H1 (cell line): ENCODE results near the gene SLC26A6. TPM values are rescaled to one million over a fixed set of nuclear protein-coding genes. Genes with fewer than 3 reads are reported as not detected.

Source experiments
- microRNA counts: library from miRNA; unstranded; fragments of <30 nt; microRNA quantifications from one replicate; lab custom pipeline; 2015
- microRNA-seq, 2 experiments: library from miRNA; unstranded; fragments of <30 nt; microRNA quantifications; one replicate each; pipeline versions ENCODE4 to v1.2.0, GENCODE V29; 2016 to 2020; ENCODE audit warnings: borderline microRNAs expressed in 2 of 2, borderline number of aligned reads in 2 of 2, borderline replicate concordance in 1 of 2
- polyA plus RNA-seq, 7 experiments: library from polyadenylated mRNA; depleted of rRNA in 3 of 7; stranded (reverse) in 5 of 7; unstranded in 2 of 7; fragments of >200 nt in 5 of 7; fragments of 200-250 nt in 2 of 7; gene quantifications; 1 replicate in 5 of 7; 2 replicates in 1 of 7; 4 replicates in 1 of 7; pipeline versions ENCODE4 v1.2.1 to v1.2.3, GENCODE V29; 2011 to 2013; ENCODE audit warnings: missing spikeins in 2 of 7, mixed read lengths in 2 of 7
- small RNA-seq: library from polyadenylated mRNA; stranded (forward); fragments of <200 nt; extraction: miRNeasy Mini kit (QIAGEN cat#:217004); gene quantifications from one replicate; pipeline ENCODE3, GENCODE V24; 2013; ENCODE audit not compliant: insufficient read depth
- total RNA-seq: library from RNA; stranded (reverse); fragmentation: NEBNext Ultra II Directional; extraction: Animal tissue kit (Norgen Biotek cat#: 25700); gene quantifications from 2 replicates; pipeline ENCODE4 v1.2.1, GENCODE V29; 2021

SLC26A6 gene
- total and polyA plus RNA-seq, 2 of the 8 experiments (the other 6 are each of a cell fraction or from before 2014, with no cell fraction given), result 50.4 to 58.0 TPM

MicroRNAs encoded within 50 kb of the gene (microRNA counts, 767-probe panel; counts per million panel counts)
- microRNA hsa-miR-711 (lab: Ali Mortazavi, UCI), result 879 counts per million, percentile 95 among the panel's probes with 10 or more counts

Small RNA genes within 50 kb of the gene (microRNA-seq; reads per million reads assigned to microRNA genes)
- 0.23 to 0.41 reads per million in 2 experiments for gene MIR4793
- 0 reads per million in 2 experiments for gene MIR711

Small RNA genes within 50 kb of the gene (small RNA-seq; reads per million reads assigned to genes)
- gene AC141002.1, result not detected

Other genes starting within 250 kb of the SLC26A6 start
- gene PLXNB1, start 205.4 kb downstream of the SLC26A6 start, total RNA-seq, result 114 and 115 TPM in 2 replicates
- gene PLXNB1, start 205.4 kb downstream of the SLC26A6 start, polyA plus RNA-seq (2011; rRNA removed), result 109 and 149 TPM in 2 replicates
- 20.3 and 21.3 TPM in 2 replicates for gene CCDC51, start 195.3 kb downstream of the SLC26A6 start, total RNA-seq
- gene CCDC51, start 195.3 kb downstream of the SLC26A6 start, polyA plus RNA-seq (2011; rRNA removed), result 19.7 and 21.4 TPM in 2 replicates
- 305 and 322 TPM in 2 replicates for gene TMA7, start 195.2 kb downstream of the SLC26A6 start, total RNA-seq
- gene TMA7, start 195.2 kb downstream of the SLC26A6 start, polyA plus RNA-seq (2011; rRNA removed), result 83.3 and 138 TPM in 2 replicates
- gene ATRIP, start 188.7 kb downstream of the SLC26A6 start, total RNA-seq, result 16.7 and 20.2 TPM in 2 replicates
- gene ATRIP, start 188.7 kb downstream of the SLC26A6 start, polyA plus RNA-seq (2011; rRNA removed), result 16.6 and 18.5 TPM in 2 replicates
- gene SHISA5, start 131.3 kb downstream of the SLC26A6 start, total RNA-seq, result 191 and 196 TPM in 2 replicates
- 315 and 422 TPM in 2 replicates for gene SHISA5, start 131.3 kb downstream of the SLC26A6 start, polyA plus RNA-seq (2011; rRNA removed)
- 10.7 and 11.3 TPM in 2 replicates for gene PFKFB4, start 78.7 kb downstream of the SLC26A6 start, total RNA-seq
- gene PFKFB4, start 78.7 kb downstream of the SLC26A6 start, polyA plus RNA-seq (2011; rRNA removed), result 20.1 and 20.3 TPM in 2 replicates
- not detected in 2 replicates for gene UCN2, start 71.7 kb downstream of the SLC26A6 start, total RNA-seq
- gene UCN2, start 71.7 kb downstream of the SLC26A6 start, polyA plus RNA-seq (2011; rRNA removed), result 0.14 and 0.22 TPM in 2 replicates
- gene COL7A1, start 40.1 kb downstream of the SLC26A6 start, total RNA-seq, result 7.8 and 10.7 TPM in 2 replicates
- 13.9 and 15.6 TPM in 2 replicates for gene COL7A1, start 40.1 kb downstream of the SLC26A6 start, polyA plus RNA-seq (2011; rRNA removed)
- 310 TPM in 2 replicates for gene UQCRC1, start 25.8 kb downstream of the SLC26A6 start, total RNA-seq
- 720 TPM in 2 replicates for gene UQCRC1, start 25.8 kb downstream of the SLC26A6 start, polyA plus RNA-seq (2011; rRNA removed)
- gene TMEM89, start 13.7 kb downstream of the SLC26A6 start, total RNA-seq, result not detected in 2 replicates
- 0.24 TPM in 1 of 2 replicates, not detected in the other for gene TMEM89, start 13.7 kb downstream of the SLC26A6 start, polyA plus RNA-seq (2011; rRNA removed)
- 26.7 and 29.5 TPM in 2 replicates for gene CELSR3, start 27.4 kb upstream of the SLC26A6 start, total RNA-seq
- 11.6 and 17.5 TPM in 2 replicates for gene CELSR3, start 27.4 kb upstream of the SLC26A6 start, polyA plus RNA-seq (2011; rRNA removed)
- gene NCKIPSD, start 50.5 kb upstream of the SLC26A6 start, total RNA-seq, result 31.7 and 34.7 TPM in 2 replicates
- gene NCKIPSD, start 50.5 kb upstream of the SLC26A6 start, polyA plus RNA-seq (2011; rRNA removed), result 91.8 and 114 TPM in 2 replicates
- gene IP6K2, start 81.8 kb upstream of the SLC26A6 start, total RNA-seq, result 89.4 and 95.8 TPM in 2 replicates
- gene IP6K2, start 81.8 kb upstream of the SLC26A6 start, polyA plus RNA-seq (2011; rRNA removed), result 144 and 166 TPM in 2 replicates
- gene PRKAR2A, start 212.4 kb upstream of the SLC26A6 start, total RNA-seq, result 42.4 and 46.3 TPM in 2 replicates
- gene PRKAR2A, start 212.4 kb upstream of the SLC26A6 start, polyA plus RNA-seq (2011; rRNA removed), result 6.3 and 14.1 TPM in 2 replicates